ENCODE data around the gene CYP2B6. TPM values are rescaled to one million over a fixed set of nuclear protein-coding genes. Genes with fewer than 3 reads are reported as not detected.

CYP2B6 gene
- total and polyA plus RNA-seq, 10 of the 15 experiments (the other 5 are each of a cell fraction or from before 2014, with no cell fraction given), result 0.23 to 0.86 TPM; not detected in 8

GRCh38 chr19:41018736-41019290 is 27.7 kb downstream of the CYP2B6 start (continued):
- no peak for TF ChIP-seq NKRF (conservative IDR thresholded peaks at IDR 0.05)
- no peak for TF ChIP-seq IRF4 (IDR thresholded peaks at IDR 0.05; ENCODE audit: low read depth, low read length)
- no peak for TF ChIP-seq RFX5 (IDR thresholded peaks at IDR 0.05; ENCODE audit: low read depth, low read length)
- TF ChIP-seq BACH1 (IDR thresholded peaks at IDR 0.05; ENCODE audit: borderline replicate concordance), result no peak
- no peak for TF ChIP-seq NFIC (IDR thresholded peaks at IDR 0.05; ENCODE audit: low read depth, low read length)
- no peak for TF ChIP-seq FOXM1 (IDR thresholded peaks at IDR 0.05; ENCODE audit: low read depth, low read length)
- no peak for TF ChIP-seq NRF1 (conservative IDR thresholded peaks at IDR 0.05; ENCODE audit: low read depth, low read length)
- TF ChIP-seq EZH2 (IDR thresholded peaks at IDR 0.05; ENCODE audit: borderline replicate concordance, control insufficient read depth, low read depth, low read length), result no peak

GRCh38 chr19:41019346-41019745 is 28.3 kb downstream of the CYP2B6 start:
- no peaks in the 10 kb centered on the region for H3K4me1 ChIP-seq (ENCODE audit: control insufficient read depth, insufficient read depth, low read length)
- BruUV-seq (replicated peaks), result no TSS peak
- DNase-seq (ENCODE audit: low read depth, low spot score), result no peak
- H3K79me2 ChIP-seq (ENCODE audit: control insufficient read depth, insufficient read depth, low read length), result no peaks in the 10 kb centered on the region
- ChIA-PET POLR2A (no interaction called here), SMC1A (ENCODE audit: uncharacterized antibody, unreplicated experiment) (no interaction called here), RAD21 (ENCODE audit: unreplicated experiment) (no interaction called here), CTCF (no interaction called here)
- H4K20me1 ChIP-seq (ENCODE audit: control insufficient read depth, insufficient read depth), result no peaks in the 10 kb centered on the region
- FAIRE-seq, result no peak
- H3K4me3 ChIP-seq, result no peak overlapping the region
- intact Hi-C loops (cut with micrococcal nuclease; ENCODE audit: unreplicated experiment), result no loop called here
- H3K36me3 ChIP-seq (ENCODE audit: control insufficient read depth in 2 of 2, insufficient read depth in 2 of 2, low read length in 1 of 2), result no peaks in the 10 kb centered on the region
- no peaks in the 10 kb centered on the region; the same call in 1 of the 3 replicates for H3K9me3 ChIP-seq (replicated peaks; ENCODE audit: control insufficient read depth, insufficient read depth, low read length)
- H3K4me2 ChIP-seq (ENCODE audit: control insufficient read depth, insufficient read depth), result no peak overlapping the region
- 23% methylated on average over 5 of the region's 5 CpGs for WGBS (ENCODE audit: insufficient coverage, insufficient replicate concordance, low lambda C conversion rate, missing lambda C conversion rate)
- H3K27ac ChIP-seq (ENCODE audit: control insufficient read depth, insufficient read depth), result no peak overlapping the region
- H3K27me3 ChIP-seq (replicated peaks in 1 of 2; ENCODE audit: control insufficient read depth in 2 of 2, insufficient read depth in 2 of 2, low read length in 1 of 2), result no peaks in the 10 kb centered on the region
- H3K9ac ChIP-seq (ENCODE audit: control insufficient read depth, insufficient read depth, low read length), result no peak overlapping the region
- ATAC-seq, result no peak
- in situ Hi-C loops (cut with MboI), result no loop called here
- H2AFZ ChIP-seq (ENCODE audit: control insufficient read depth, low read depth, low read length), result no peak overlapping the region
- TF ChIP-seq CHD1 (IDR thresholded peaks at IDR 0.05; ENCODE audit: low read depth, low read length) (no peak), CBX3 (IDR thresholded peaks at IDR 0.05; ENCODE audit: borderline replicate concordance, low read depth) (no peak), SPI1 (IDR thresholded peaks at IDR 0.05; ENCODE audit: borderline replicate concordance, insufficient read depth, low read depth, low read length) (no peak), ZSCAN29 (IDR thresholded peaks at IDR 0.05) (no peak), CBX5 (IDR thresholded peaks at IDR 0.05; ENCODE audit: low read depth) (no peak), PRDM15 (CRISPR knock-in tag; IDR thresholded peaks at IDR 0.05) (no peak), TAF1 (IDR thresholded peaks at IDR 0.05; ENCODE audit: borderline replicate concordance, low read depth, low read length) (no peak)
